GM12864 (cell line): ENCODE measurements around the gene SORCS2.

ENCODE experiments used
- DNase-seq: peaks from one replicate; pipeline ENCODE4 v3.0.0-alpha.2; 2011; ENCODE audit warnings: low read depth
- H3K4me3 ChIP-seq: 2 replicates; pipeline ENCODE4 v1.5.1; 2011; ENCODE audit warnings: mild to moderate bottlenecking, low read depth, low read length, control low read depth
- TF ChIP-seq, protein P1 (sequence below): IDR thresholded peaks from 2 replicates; pipeline ENCODE4 v1.5.1; 2011; ENCODE audit warnings: low read depth, mild to moderate bottlenecking, moderate library complexity, low read length, control low read depth, inconsistent platforms; ENCODE audit errors: missing control alignments

Gene SORCS2

DNA sequence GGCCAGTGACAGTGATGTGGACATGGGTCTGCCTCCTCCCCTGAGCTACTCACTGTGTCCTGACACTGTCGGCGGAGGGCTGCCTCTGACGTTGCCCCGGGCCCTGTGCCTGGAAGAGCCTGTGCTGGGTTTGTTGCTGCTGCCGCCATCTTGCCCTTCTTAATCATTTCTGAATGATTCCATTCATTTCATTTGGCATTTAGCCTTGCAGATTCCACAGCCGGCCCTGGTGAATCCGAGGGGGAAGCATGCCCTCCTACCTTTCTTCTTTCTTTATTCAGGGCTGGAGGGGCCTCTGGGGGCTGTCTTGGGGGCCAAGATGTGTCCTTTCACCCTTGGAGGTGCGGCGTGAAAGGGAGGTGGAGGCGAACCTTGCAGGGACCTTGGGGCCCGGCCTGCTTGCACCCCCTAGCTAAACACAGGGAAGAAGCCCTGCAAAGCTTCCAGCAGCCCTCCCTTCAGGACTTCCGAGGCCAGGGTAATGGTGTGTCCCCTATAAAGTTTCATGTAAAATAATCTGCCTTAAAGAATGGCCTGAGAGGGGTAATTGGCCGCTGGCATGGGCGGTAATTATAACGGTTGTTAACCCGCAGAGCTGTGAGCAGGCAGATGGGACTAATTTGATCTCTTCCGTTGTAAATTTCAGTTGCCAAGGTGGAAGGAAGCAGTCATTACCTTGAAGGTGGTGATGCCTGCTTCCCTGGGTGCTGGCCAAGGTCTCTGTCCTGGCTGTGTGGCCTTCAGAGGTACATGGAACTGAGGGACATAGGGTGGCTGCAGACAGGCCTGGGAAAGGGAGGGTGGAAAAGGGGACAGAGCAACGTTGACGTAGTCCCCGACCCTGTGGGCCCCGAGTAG is 150.1 kb downstream of the SORCS2 start:
- no peak overlapping the region for H3K4me3 ChIP-seq
- TF ChIP-seq, protein P1, sequence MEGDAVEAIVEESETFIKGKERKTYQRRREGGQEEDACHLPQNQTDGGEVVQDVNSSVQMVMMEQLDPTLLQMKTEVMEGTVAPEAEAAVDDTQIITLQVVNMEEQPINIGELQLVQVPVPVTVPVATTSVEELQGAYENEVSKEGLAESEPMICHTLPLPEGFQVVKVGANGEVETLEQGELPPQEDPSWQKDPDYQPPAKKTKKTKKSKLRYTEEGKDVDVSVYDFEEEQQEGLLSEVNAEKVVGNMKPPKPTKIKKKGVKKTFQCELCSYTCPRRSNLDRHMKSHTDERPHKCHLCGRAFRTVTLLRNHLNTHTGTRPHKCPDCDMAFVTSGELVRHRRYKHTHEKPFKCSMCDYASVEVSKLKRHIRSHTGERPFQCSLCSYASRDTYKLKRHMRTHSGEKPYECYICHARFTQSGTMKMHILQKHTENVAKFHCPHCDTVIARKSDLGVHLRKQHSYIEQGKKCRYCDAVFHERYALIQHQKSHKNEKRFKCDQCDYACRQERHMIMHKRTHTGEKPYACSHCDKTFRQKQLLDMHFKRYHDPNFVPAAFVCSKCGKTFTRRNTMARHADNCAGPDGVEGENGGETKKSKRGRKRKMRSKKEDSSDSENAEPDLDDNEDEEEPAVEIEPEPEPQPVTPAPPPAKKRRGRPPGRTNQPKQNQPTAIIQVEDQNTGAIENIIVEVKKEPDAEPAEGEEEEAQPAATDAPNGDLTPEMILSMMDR = no peak
- no peak for DNase-seq

DNA sequence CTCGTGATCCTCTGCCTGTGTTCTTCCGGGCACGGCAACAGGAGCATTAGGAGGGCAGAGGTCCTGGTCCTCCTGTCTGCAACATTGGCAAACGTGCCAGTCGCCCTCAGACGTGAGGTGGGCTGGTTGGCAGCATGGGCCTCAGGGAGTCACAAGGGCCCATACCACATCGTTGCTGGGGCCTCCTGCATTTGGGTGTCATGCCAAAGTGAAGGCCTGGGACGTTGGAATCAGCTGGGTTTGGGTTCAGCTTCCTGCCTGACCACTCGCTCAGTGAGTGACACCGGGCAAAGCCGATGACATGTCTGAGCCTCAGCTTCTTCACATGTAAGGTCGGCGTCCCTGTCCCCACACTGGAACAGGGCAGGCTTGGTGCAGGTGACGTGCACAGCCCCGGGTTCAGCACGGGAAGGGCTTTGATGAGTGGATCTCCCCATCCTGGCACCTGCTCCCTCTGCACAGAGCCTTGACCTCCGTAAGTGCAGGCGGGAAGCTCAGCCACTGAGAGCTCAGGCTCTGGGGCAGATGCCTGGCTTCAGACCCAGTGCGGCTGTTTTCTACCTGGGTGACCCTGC is 150.8 kb downstream of the SORCS2 start:
- no peak for DNase-seq

DNA sequence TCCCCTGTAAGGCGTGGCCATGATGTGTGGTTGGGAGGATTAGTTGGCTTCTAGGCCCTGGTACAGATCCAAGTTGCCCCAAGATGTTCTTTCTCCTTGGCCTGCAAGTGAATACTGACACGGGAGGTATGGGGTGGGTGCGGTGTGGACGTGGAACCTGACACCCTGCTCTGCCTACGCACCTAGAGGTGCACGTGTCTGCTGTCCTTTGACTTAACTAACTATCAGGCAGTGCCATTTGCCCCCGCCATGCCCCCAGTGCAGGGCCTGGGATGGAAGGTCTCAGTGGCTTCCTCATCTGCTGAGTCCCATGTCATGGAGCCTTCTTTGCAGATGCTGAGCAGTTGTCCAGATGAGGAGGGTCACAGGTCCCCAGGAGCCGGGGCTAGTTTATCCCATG is 151.6 kb downstream of the SORCS2 start:
- TF ChIP-seq, protein P1 = no peak
- no peak overlapping the region for H3K4me3 ChIP-seq
- DNase-seq = no peak

More for the DNA sequence above, 150.8 kb downstream of the SORCS2 start:
- no peak overlapping the region for H3K4me3 ChIP-seq
- TF ChIP-seq, protein P1 = no peak

DNA sequence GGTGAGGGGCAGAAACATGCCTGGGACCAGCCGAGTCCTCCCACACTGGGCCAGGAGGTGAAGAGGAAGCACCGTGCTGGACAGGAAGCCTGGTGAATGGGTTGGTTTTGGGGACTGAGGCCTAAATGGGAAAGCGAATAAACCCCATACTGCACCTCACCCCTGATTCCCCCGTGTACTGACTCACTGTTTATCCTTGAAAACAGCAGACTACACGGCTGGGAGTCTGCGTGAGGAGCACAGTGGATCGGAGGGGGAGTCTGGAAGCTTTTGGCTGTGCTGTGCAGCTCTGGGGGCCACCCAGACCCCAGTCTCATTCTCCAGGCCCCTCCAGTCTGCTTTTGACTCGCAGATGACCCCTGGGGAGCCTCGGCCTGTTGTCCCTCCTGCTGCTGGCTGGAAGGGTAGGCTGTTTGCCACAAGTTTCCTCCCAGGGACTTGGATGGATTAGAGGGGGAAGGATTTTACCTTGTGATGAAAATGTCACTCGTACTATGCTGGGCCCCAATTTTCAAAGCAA is 152.4 kb downstream of the SORCS2 start:
- TF ChIP-seq, protein P1 = no peak
- no peak for DNase-seq

DNA sequence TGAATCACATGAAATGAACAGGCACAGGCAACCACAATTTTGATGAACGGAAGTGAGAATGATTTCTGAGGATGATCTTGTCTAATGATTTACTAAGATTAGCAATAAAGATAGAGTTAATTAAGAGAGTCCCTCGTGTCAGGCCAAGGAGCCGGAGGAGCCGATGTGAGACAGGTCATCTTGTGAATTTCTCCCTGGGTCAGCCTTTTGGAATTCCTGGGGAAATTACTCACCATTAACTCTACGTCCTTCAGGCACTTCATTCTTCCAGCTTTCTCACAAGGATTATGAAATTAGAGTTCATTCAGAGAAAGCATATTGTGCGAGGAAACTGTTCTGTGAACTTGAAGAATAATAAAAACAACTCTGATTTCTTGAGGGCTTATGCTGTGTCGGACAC is 155.6 kb downstream of the SORCS2 start:
- TF ChIP-seq, protein P1 = no peak
- H3K4me3 ChIP-seq = no peak overlapping the region
- DNase-seq = no peak

More for the DNA sequence above, 152.4 kb downstream of the SORCS2 start:
- H3K4me3 ChIP-seq = no peak overlapping the region

DNA sequence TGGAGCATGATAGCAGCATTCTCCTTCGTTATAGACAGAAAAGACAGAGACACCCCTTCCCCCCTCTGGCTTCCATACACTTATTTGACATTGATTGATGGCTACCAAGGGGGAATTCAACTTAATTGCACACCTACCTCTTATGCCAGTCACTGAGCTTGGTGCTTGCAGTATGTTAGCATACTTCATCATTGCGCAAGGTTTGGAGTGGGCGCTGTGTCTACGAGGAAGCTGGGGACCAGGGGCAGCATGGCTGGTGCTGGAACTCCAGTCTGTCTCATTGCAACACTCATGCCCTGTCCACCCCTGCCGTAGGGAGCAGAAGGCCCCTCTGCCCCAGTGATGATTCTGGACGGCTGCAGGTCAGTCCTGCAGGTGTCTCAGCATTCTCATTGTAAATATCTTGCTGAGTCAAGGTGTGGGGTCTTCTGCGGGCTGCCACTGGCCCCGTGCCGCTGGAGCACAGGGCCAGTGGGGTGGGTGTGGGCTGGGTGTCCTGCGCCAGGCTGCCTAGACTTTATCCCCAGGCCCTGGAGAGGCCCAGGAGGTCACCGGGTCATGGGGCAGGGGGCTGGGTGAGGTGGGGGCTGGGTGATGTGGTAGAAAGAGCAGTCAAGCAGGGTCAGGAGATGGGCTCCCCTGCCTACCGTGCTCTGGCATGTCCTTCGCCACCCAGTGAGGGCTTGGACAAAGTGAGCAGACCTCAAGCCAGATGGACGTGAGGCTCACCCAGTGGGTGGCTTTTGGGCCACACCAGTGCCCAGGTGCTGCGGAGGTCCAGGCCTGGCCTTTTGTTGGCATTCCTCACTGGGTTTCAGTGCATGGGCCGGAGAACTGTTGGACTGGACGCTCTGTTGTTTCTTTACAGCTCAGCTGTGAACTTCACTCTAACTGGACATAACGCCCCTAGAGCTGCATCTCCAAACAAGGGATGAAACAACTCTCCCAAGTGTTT is 156.9 kb downstream of the SORCS2 start:
- no peak overlapping the region for H3K4me3 ChIP-seq
- DNase-seq = no peak
- TF ChIP-seq, protein P1 = no peak
